HG03558 (cell line): ENCODE data around the gene ENO3.

ENCODE experiments used
- ATAC-seq: cut with Tn5 transposase; IDR thresholded peaks from one replicate; pipeline ENCODE4 v1.9.1; 2021; ENCODE audit warnings: moderate number of reproducible peaks; ENCODE audit not compliant: unreplicated experiment; ENCODE audit errors: extremely low read depth

Gene ENO3

DNA sequence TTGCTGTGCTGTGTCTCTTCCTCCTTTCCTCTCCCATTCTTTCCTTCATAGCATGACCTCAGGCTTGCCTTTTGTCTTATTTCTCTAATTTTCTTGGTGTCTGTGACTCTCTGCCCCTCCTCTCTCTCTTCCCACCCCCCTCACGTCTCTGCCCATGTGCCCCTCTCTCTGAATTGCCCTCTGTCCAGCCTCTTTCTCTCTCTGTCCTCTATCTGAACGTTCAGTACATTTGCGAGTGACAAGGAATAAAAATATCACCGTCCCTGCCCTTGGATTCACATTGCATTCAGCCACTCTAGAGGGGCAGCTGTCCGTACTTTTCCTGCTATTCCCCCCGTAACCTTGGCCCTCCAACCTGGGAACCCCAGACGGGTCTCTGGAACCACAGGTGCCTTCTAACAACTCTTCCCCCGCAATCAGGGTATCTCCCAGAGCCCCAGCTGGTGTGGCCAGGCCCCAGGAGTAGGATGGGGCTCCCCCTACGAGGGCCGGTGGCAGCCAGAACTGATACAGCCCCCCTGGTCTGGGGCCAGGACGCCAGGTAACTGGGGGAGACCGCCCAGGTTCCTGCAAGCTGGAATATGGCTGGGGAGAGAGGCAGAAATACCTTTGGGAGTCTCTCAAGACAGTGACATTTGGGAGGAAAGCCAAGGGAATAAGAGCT is 48.6 kb downstream of the ENO3 start:
- ATAC-seq: no peak

- ATAC-seq: no peak
Observed at GRCh38 chr17:5000237-5000639, 49.3 kb downstream of the ENO3 start.

- ATAC-seq: no peak
Observed at GRCh38 chr17:5002121-5002788, 51.3 kb downstream of the ENO3 start.

GRCh38 chr17:5003214-5003867 is 52.4 kb downstream of the ENO3 start:
- ATAC-seq: no peak
